Measurements from ENCODE around the gene ANKRD44. TPM values are rescaled to one million over a fixed set of nuclear protein-coding genes. Genes with fewer than 3 reads are reported as not detected.

Gene ANKRD44
- total and polyA plus RNA-seq, 8 donors: 23.2 to 52.6 (median 29.8) TPM

- TF ChIP-seq CTCF (IDR thresholded peaks at IDR 0.05): no peak
- H3K9me3 ChIP-seq: no peaks in the 10 kb centered on the region
- ATAC-seq: no peak
- H3K4me3 ChIP-seq: no peak overlapping the region
- no peaks in the 10 kb centered on the region for H3K4me1 ChIP-seq
- H3K36me3 ChIP-seq: peaks cover 0 to 19% of the 10 kb centered on the region in 2 donors
- no peak for DNase-seq
- no peaks in the 10 kb centered on the region for H3K27me3 ChIP-seq
- no peak overlapping the region for H3K27ac ChIP-seq
- intact Hi-C loops (cut with DNase I): no loop called here
These were observed 272.6 kb downstream of the ANKRD44 start for GRCh38 chr2:197037863-197038398.

GRCh38 chr2:197035002-197035401 is 275.6 kb downstream of the ANKRD44 start:
- no peak for TF ChIP-seq CTCF (IDR thresholded peaks at IDR 0.05)
- Histone ChIP-seq H3K4me1 (peaks cover 0 to 10% of the 10 kb centered on the region in 2 donors), H3K9me3 (no peaks in the 10 kb centered on the region), H3K27me3 (no peaks in the 10 kb centered on the region), H3K4me3 (no peak overlapping the region), H3K36me3 (peaks cover 0 to 21% of the 10 kb centered on the region in 2 donors), H3K27ac (no peak overlapping the region)
- no peak for ATAC-seq
- DNase-seq: no peak
- intact Hi-C loops (cut with DNase I): no loop called here

GRCh38 chr2:197034292-197034691 is 276.3 kb downstream of the ANKRD44 start:
- no peak overlapping the region for H3K27ac ChIP-seq
- H3K36me3 ChIP-seq: peaks cover 0 to 24% of the 10 kb centered on the region in 2 donors
- TF ChIP-seq CTCF (IDR thresholded peaks at IDR 0.05): no peak
- DNase-seq (no peak), ATAC-seq (no peak)
- peaks cover 0 to 10% of the 10 kb centered on the region in 2 donors for H3K4me1 ChIP-seq
- H3K9me3 ChIP-seq: no peaks in the 10 kb centered on the region
- intact Hi-C loops (cut with DNase I): no loop called here
- no peaks in the 10 kb centered on the region for H3K27me3 ChIP-seq
- H3K4me3 ChIP-seq: no peak overlapping the region

- no peaks in the 10 kb centered on the region for H3K9me3 ChIP-seq
- H3K4me3 ChIP-seq: no peak overlapping the region
- H3K36me3 ChIP-seq: peaks cover 0 to 25% of the 10 kb centered on the region in 2 donors
- TF ChIP-seq CTCF (IDR thresholded peaks at IDR 0.05): no peak
- peaks cover 0 to 10% of the 10 kb centered on the region in 2 donors for H3K4me1 ChIP-seq
- H3K27ac ChIP-seq: no peak overlapping the region
- no peak for DNase-seq
- intact Hi-C loops (cut with DNase I): no loop called here
- no peak for ATAC-seq
- no peaks in the 10 kb centered on the region for H3K27me3 ChIP-seq
These were observed 277.4 kb downstream of the ANKRD44 start for GRCh38 chr2:197033222-197033621.

GRCh38 chr2:197031803-197032202 is 278.8 kb downstream of the ANKRD44 start:
- Histone ChIP-seq H3K4me3 (no peak overlapping the region), H3K27ac (peak overlapping the region in 1 of 2 donors; percentile 39), H3K9me3 (no peaks in the 10 kb centered on the region), H3K36me3 (peaks cover 0 to 15% of the 10 kb centered on the region in 2 donors), H3K27me3 (no peaks in the 10 kb centered on the region), H3K4me1 (peaks cover 0 to 10% of the 10 kb centered on the region in 2 donors)
- intact Hi-C loops (cut with DNase I): no loop called here
- DNase-seq (peak in 2 of 4 donors; percentile 5 to 11), ATAC-seq (no peak)
- no peak for TF ChIP-seq CTCF (IDR thresholded peaks at IDR 0.05)

Data from left lung (tissue), 10 donors.